ENCODE results near the gene PSMC3IP.

Gene PSMC3IP

GRCh38 chr17:42537156-42537805, 40.2 kb downstream of the PSMC3IP start:
- no peak for DNase-seq

- peak; percentile 85 to 89 for DNase-seq
Observed at GRCh38 chr17:42536372-42537155, 41.0 kb downstream of the PSMC3IP start.

- peak; percentile 86 to 93 for DNase-seq
Observed at GRCh38 chr17:42536048-42536371, 41.5 kb downstream of the PSMC3IP start, which contains the start of gene NAGLU. TSS of gene NAGLU (plus strand) at chr17:42536241. CDS start at chr17:42536273, 32 bp downstream.

GRCh38 chr17:42535155-42536047, 42.1 kb downstream of the PSMC3IP start:
- peak in 1 of 2 experiments; percentile 17 for DNase-seq

GRCh38 chr17:42531455-42532354, 45.8 kb downstream of the PSMC3IP start:
- DNase-seq: peak; percentile 17 to 53

GRCh38 chr17:42530952-42531454, 46.5 kb downstream of the PSMC3IP start:
- peak; percentile 36 to 55 for DNase-seq

GRCh38 chr17:42529061-42529460, 48.5 kb downstream of the PSMC3IP start:
- DNase-seq: no peak

- no peak for DNase-seq
Observed at GRCh38 chr17:42527932-42528331, 49.6 kb downstream of the PSMC3IP start.

GRCh38 chr17:42526031-42526444, 51.5 kb downstream of the PSMC3IP start:
- DNase-seq: no peak

- no peak for DNase-seq
Observed at GRCh38 chr17:42525221-42525620, 52.3 kb downstream of the PSMC3IP start.

- no peak for DNase-seq
Observed at GRCh38 chr17:42522798-42523278, 54.7 kb downstream of the PSMC3IP start.
